Osteoblast (primary cell): Measurements from ENCODE around the gene SCN4B. TPM values are rescaled to one million over a fixed set of nuclear protein-coding genes. Genes with fewer than 3 reads are reported as not detected.
A peak's percentile ranks its signal among the peaks of the same experiment; 100 is the strongest.

Experiments
- DNase-seq: peaks from one replicate; pipeline ENCODE4 v3.0.0; 2011; ENCODE audit warnings: low spot score, mixed read lengths; ENCODE audit not compliant: insufficient read length; ENCODE audit errors: missing footprints
- H2AFZ ChIP-seq: 2 replicates; pipeline ENCODE4 v1.6.0; 2011; ENCODE audit warnings: mild to moderate bottlenecking, low read length
- H3K27ac ChIP-seq: 2 replicates; pipeline ENCODE4 v1.5.1; 2011; ENCODE audit warnings: mild to moderate bottlenecking, low read depth, low read length, moderate library complexity
- H3K27me3 ChIP-seq: 2 replicates; pipeline ENCODE4 v1.6.0; 2012; ENCODE audit warnings: mild to moderate bottlenecking, control low read depth, inconsistent platforms, low read length, moderate library complexity; ENCODE audit not compliant: insufficient read depth
- H3K36me3 ChIP-seq: 2 replicates; pipeline ENCODE4 v1.5.1; 2011; ENCODE audit warnings: mild to moderate bottlenecking, low read length, control low read depth, moderate library complexity; ENCODE audit not compliant: insufficient read depth
- H3K4me1 ChIP-seq: 2 replicates; pipeline ENCODE4 v1.5.1; 2011; ENCODE audit warnings: mild to moderate bottlenecking, low read length, control low read depth, moderate library complexity; ENCODE audit not compliant: insufficient read depth
- H3K4me2 ChIP-seq: 2 replicates; pipeline ENCODE4 v1.6.0; 2011; ENCODE audit warnings: mild to moderate bottlenecking, low read length; ENCODE audit not compliant: insufficient read depth
- H3K4me3 ChIP-seq: fragments of 200-600 bp; sonication (generic); 3 replicates; pipeline ENCODE4 v1.5.1; 2012; ENCODE audit warnings: mild to moderate bottlenecking, low read length, inconsistent platforms; ENCODE audit not compliant: insufficient read depth
- H3K79me2 ChIP-seq: 2 replicates; pipeline ENCODE4 v1.6.0; 2012; ENCODE audit warnings: mild to moderate bottlenecking, low read length, control low read depth, inconsistent platforms; ENCODE audit not compliant: insufficient read depth
- H3K9me3 ChIP-seq: 2 replicates; pipeline ENCODE4 v1.5.1; 2011; ENCODE audit warnings: low read depth, low read length, control low read depth
- H4K20me1 ChIP-seq: 2 replicates; pipeline ENCODE4 v1.6.0; 2012; ENCODE audit warnings: mild to moderate bottlenecking, low read length, control low read depth; ENCODE audit not compliant: insufficient read depth
- total RNA-seq: library from RNA; depleted of rRNA; stranded (reverse); fragments of >200 nt; gene quantifications from 2 replicates; pipeline ENCODE4 v1.2.3, GENCODE V29; 2012
- TF ChIP-seq, protein P1 (sequence below): IDR thresholded peaks from 2 replicates; pipeline ENCODE4 v1.5.1; 2011; ENCODE audit warnings: mild to moderate bottlenecking, low read depth, low read length, moderate library complexity; ENCODE audit errors: extremely low read depth

The SCN4B gene
- total RNA-seq, 1 donor = 0.36 TPM

GRCh38 chr11:118139578-118139977, 13.0 kb downstream of the SCN4B start:
- Histone ChIP-seq H2AFZ (no peak overlapping the region), H3K4me3 (no peak overlapping the region), H3K4me1 (no peaks in the 10 kb centered on the region), H3K27me3 (no peaks in the 10 kb centered on the region), H3K4me2 (no peak overlapping the region), H3K79me2 (no peaks in the 10 kb centered on the region), H3K9me3 (no peaks in the 10 kb centered on the region), H3K36me3 (no peaks in the 10 kb centered on the region), H3K27ac (no peak overlapping the region), H4K20me1 (no peaks in the 10 kb centered on the region)
- no peak for DNase-seq
- TF ChIP-seq, protein P1, sequence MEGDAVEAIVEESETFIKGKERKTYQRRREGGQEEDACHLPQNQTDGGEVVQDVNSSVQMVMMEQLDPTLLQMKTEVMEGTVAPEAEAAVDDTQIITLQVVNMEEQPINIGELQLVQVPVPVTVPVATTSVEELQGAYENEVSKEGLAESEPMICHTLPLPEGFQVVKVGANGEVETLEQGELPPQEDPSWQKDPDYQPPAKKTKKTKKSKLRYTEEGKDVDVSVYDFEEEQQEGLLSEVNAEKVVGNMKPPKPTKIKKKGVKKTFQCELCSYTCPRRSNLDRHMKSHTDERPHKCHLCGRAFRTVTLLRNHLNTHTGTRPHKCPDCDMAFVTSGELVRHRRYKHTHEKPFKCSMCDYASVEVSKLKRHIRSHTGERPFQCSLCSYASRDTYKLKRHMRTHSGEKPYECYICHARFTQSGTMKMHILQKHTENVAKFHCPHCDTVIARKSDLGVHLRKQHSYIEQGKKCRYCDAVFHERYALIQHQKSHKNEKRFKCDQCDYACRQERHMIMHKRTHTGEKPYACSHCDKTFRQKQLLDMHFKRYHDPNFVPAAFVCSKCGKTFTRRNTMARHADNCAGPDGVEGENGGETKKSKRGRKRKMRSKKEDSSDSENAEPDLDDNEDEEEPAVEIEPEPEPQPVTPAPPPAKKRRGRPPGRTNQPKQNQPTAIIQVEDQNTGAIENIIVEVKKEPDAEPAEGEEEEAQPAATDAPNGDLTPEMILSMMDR = no peak

DNA sequence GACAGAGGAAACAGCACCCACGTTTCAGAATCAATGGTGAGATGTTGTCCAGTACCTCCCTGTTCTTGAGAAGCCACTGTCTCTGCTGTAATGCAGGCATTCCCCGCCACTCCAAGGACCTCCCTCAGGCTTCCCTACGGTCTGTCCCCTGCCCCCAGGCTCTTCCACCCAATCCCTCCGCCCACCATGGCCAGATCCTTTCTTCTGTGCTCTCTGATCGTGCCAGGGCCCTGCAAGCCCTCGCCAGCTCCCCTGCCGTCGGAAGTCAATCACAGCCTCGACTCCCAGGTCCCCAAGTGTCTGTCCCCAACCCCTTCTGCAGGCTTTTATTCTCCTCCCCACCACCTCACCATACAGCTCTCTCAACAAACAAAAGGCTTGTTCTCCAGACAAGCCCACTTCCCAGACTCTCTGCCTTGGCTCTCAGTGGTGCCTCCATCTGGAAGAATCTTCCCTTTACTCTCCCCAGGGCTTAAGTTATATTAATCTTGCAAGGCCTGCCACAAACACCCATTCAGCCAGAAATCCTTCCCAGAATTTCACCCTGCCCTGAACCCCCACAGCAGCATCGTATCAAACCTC, 13.7 kb downstream of the SCN4B start:
- no peaks in the 10 kb centered on the region for H3K4me1 ChIP-seq
- H3K27ac ChIP-seq = no peak overlapping the region
- DNase-seq = peak; percentile 66
- H3K79me2 ChIP-seq = no peaks in the 10 kb centered on the region
- no peak overlapping the region for H3K4me3 ChIP-seq
- no peaks in the 10 kb centered on the region for H3K9me3 ChIP-seq
- H4K20me1 ChIP-seq = no peaks in the 10 kb centered on the region
- no peaks in the 10 kb centered on the region for H3K36me3 ChIP-seq
- no peaks in the 10 kb centered on the region for H3K27me3 ChIP-seq
- no peak overlapping the region for H2AFZ ChIP-seq
- no peak overlapping the region for H3K4me2 ChIP-seq
- TF ChIP-seq, protein P1 = no peak

DNA sequence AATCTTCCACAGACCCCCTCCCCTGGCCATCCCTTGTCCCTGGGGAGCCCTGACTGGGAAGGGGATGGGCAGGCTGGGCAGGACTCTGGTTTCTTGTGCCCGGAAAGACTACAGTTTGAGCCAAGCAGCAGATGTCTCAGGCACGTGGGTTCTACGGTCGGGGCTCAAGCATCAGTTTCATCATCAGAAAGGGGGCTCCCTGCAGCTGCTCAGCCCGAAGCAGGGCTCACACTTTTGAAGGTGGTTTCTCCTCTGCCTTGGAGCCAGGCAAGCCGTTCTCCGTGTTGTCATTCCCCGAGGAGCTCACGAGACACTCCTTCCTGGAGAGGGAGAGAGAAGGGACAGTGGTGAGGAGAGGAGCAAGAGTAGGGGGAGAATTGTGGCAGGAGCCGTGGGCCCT, 15.8 kb downstream of the SCN4B start:
- Histone ChIP-seq H3K27ac (no peak overlapping the region), H3K27me3 (no peaks in the 10 kb centered on the region), H3K9me3 (no peaks in the 10 kb centered on the region), H3K4me3 (no peak overlapping the region), H3K4me2 (no peak overlapping the region), H3K4me1 (no peaks in the 10 kb centered on the region), H3K79me2 (no peaks in the 10 kb centered on the region), H4K20me1 (no peaks in the 10 kb centered on the region), H3K36me3 (no peaks in the 10 kb centered on the region), H2AFZ (no peak overlapping the region)
- TF ChIP-seq, protein P1 = no peak
- DNase-seq = peak; percentile 58

DNA sequence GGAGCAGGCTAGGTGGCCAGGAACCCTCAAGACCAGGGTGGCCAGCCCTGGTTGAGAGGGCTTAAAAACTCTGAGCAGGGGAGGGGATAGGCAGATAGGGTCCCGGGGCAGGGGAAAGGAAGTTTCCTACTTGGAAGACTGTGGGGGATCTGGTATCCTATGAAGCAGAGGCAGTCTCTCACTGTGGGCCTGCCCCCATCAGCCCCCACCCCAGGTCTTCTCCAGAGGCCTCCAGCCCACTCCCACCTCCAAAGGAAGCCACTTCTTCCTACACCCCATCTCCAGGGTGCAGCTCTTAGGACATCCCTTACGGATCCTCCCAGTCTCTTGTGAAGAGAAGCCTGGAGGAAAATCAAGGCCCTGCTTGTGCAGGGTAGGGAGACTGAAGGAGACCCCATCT, 16.3 kb downstream of the SCN4B start:
- no peaks in the 10 kb centered on the region for H3K9me3 ChIP-seq
- no peaks in the 10 kb centered on the region for H3K4me1 ChIP-seq
- H2AFZ ChIP-seq = no peak overlapping the region
- H4K20me1 ChIP-seq = no peaks in the 10 kb centered on the region
- no peaks in the 10 kb centered on the region for H3K27me3 ChIP-seq
- TF ChIP-seq, protein P1 = no peak
- no peak overlapping the region for H3K4me2 ChIP-seq
- no peaks in the 10 kb centered on the region for H3K36me3 ChIP-seq
- no peak overlapping the region for H3K27ac ChIP-seq
- no peaks in the 10 kb centered on the region for H3K79me2 ChIP-seq
- DNase-seq = peak; percentile 62
- H3K4me3 ChIP-seq = no peak overlapping the region
